ENCODE results near the gene PTPRM.

PTPRM gene

GRCh38 chr18:7757175-7757574, 190.1 kb downstream of the PTPRM start:
- no peak for DNase-seq (ENCODE audit: low read depth)

DNA sequence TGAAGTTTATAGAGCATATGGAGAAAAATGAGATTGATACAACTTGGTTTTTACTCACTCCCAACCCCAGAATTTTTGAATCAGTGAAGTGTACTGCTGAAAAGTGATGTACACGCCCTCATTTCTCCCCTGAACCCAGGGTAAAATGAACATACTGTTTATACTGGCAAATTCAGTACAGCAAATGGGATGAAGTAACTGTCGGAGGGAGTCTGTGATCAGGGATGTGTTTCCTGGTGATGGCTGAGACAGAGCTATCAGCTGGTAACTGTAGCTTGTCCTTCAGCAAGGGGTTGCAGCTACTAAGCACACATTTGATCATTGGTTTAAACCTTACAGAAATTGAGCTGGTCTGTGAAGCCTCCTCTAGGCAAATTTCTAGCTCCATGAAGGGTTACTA, 191.6 kb downstream of the PTPRM start:
- DNase-seq (ENCODE audit: low read depth): no peak

GRCh38 chr18:7760967-7761948, 194.1 kb downstream of the PTPRM start:
- DNase-seq (ENCODE audit: low read depth): no peak

DNA sequence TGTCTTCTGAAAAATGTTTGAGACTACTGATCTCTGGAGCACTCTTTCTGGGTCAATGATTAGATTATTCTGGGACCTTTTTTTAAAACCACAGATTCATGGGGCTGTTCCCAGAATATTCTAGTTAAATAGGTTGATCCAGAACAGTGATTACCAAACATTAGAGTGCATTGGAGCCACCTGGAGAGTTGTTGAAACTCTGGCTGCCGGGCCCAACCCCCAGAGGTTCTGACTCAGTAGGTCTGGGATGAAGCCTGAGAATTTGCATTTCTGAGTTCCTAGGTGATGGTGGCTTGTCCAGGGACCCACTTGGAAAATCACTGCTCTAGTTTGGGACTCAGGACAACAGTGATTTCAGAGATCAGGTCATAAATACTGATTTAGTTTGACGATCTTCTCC, 197.3 kb downstream of the PTPRM start:
- DNase-seq (ENCODE audit: low read depth): no peak

DNA sequence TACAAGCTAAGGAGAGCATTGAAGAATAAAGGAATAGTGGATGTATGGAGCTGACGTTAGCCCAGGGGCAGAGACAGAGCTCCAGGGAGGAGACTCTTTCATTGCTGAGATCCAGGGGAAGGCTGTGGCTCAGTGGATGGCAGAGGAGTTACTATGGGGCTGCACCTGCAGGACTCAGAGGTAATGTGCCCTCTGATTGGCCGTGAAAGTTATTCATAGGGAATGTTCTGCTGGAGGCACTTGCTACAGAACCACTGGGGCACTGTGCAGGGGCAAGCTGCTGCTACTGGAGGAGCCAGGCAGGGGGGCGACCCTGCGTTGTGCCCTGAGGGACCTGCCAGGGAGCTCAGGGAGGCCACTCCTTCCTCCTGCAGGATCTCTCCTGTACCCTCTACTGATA, 199.2 kb downstream of the PTPRM start:
- no peak for DNase-seq (ENCODE audit: low read depth)

GRCh38 chr18:7766817-7767216, 199.7 kb downstream of the PTPRM start:
- DNase-seq (ENCODE audit: low read depth): no peak

DNA sequence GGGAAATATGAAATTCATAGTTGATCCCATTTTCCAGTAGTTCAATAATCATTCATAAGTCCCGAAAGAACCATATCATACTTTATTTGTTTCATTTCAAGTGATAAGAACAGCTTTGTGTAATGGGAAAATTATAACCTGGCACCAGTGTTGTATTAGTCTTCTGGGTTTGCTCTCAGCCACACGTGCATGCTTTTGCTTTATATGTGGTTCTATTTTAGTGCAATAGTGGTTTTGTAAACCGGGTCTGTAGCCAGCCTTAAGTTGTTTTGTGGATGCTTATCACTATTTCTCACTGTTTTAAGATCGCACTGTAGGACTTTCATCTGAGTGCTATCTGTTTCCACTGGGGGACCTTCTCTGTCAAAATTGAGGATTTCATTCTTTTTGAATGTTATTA, 203.8 kb downstream of the PTPRM start:
- DNase-seq (ENCODE audit: low read depth): no peak

- DNase-seq (ENCODE audit: low read depth): no peak
Measured at GRCh38 chr18:7772510-7772888, 205.4 kb downstream of the PTPRM start.

DNA sequence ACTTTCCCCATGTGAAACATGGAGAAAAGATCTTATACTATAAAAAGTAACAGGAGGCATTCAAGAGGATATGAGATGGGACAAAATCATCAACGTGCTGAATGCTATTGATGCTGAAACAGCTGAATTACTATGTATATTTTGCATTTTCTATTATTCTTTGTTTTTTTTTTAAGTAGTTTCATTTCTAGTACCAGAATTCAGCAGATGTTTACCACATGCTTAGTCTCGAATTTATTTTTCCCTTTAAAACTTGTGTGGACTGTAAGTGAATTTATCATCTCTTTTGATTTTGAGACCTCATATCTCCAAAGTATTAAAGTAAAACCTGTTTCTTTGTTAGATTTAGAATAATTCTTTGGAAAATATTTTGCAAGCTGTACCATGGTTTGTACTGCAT, 205.8 kb downstream of the PTPRM start:
- DNase-seq (ENCODE audit: low read depth): no peak

DNA sequence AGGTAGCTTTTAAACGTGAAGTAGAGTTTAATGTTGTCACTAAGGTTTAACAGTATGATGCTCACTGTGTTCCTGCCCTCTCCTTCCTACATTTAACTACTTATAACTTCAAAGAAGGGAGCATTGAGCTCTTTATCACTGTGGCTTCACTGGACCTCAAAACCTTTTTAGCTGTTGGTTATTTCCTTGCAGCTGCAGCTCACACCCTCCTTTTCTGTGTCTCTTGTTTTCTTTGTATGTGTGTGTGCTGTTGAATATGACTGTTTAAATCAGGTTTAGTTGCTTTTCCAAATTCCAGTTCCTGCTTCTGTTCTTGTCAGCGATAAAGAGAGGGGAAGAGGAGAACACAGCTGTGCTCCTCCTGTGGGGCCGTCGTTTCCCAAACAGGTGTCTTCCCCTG, 208.0 kb downstream of the PTPRM start:
- DNase-seq (ENCODE audit: low read depth): no peak

DNA sequence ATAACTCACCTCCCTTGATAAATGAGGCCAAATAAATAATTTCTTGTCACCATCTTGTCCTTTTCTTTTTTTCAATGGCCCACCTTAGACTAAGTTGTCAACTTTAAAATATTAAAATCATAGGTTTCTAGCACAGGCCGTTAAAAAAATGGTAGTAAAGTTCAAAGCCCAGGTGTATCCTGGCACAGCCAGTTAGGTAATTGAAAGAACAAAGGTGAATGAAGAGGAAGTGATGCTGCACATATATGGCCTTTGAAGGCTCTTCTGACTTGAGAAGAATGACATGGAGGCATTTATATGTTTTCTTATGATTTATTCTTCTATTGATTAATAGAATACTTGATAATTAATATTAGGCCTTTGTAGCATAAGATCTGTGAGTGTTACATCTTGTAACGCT, 208.7 kb downstream of the PTPRM start:
- DNase-seq (ENCODE audit: low read depth): no peak

DNA sequence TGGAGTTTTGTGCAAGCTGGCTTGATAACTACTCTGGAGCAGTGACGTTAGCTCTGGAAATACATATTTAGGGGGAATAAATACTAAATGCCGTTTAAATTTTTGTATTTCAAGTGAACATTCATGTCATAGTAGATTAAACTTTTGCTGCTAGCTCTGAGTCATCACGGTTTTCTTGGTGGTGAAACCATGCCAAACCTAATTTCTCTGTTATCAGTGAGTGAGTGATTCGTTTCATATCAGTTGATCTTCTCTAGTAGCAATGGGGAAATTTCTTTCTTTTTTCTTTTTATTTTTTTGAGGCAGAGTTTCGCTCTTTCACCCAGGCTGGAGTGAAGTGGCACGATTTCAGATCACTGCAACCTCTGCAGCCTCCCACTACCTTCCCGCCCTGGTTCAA, 211.1 kb downstream of the PTPRM start:
- no peak for DNase-seq (ENCODE audit: low read depth)

DNA sequence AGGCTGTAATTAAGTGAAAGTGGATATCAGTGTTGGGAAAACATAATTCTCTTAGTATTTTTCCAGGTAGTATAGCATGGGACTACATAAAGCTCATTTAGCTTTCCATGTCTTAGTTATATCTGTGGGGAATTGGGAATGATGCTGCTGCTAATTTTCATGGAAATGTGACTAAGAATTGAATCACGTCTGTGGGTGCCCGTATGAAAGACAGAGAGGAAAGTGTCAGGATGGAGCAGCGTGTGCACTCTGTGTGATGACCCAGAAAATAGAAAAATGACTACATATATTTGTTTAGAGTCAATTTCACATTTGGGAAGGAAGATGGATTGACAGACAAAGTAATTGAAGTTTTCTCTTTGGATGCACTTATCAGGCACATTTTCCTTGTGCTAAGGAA, 212.1 kb downstream of the PTPRM start:
- DNase-seq (ENCODE audit: low read depth): no peak

DNA sequence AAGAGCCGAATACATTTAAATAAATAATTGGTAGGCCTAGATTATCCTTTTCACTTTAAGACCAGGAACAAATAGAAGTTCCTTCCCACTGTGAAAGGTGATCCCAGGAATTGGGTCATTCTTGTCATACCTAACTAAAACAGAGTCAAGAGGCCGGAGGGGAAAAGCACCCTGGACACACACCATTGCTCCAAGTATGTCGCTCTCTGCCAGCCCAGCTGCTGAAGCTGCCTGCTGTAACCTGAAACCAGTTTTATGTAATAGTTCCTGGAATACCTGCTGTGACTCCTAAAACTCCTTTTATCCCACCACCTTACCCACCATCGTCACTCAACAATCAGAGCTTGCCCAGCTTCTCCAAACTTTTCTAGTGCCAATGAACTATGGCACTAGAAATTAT, 217.1 kb downstream of the PTPRM start:
- no peak for DNase-seq (ENCODE audit: low read depth)

DNA sequence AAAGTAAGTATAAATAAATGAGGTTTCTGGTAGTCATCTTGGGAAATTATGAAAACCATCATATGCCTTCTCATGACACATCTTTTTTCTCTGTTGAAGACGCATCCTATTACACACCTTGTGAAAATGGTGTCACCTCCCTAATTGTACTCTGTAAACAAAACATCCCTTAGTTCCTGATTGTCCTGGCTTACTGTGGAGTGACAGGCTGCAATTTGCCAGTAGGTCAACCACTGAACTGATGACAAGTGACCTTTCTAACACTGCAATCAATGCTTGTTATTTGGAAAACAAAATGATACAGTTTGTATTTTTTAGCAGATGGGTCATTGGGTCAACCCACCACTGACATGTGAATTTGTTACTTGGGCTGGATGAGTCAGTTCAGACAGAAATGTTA, 219.5 kb downstream of the PTPRM start:
- no peak for DNase-seq (ENCODE audit: low read depth)

GRCh38 chr18:7787339-7787738, 220.2 kb downstream of the PTPRM start:
- DNase-seq (ENCODE audit: low read depth): no peak

DNA sequence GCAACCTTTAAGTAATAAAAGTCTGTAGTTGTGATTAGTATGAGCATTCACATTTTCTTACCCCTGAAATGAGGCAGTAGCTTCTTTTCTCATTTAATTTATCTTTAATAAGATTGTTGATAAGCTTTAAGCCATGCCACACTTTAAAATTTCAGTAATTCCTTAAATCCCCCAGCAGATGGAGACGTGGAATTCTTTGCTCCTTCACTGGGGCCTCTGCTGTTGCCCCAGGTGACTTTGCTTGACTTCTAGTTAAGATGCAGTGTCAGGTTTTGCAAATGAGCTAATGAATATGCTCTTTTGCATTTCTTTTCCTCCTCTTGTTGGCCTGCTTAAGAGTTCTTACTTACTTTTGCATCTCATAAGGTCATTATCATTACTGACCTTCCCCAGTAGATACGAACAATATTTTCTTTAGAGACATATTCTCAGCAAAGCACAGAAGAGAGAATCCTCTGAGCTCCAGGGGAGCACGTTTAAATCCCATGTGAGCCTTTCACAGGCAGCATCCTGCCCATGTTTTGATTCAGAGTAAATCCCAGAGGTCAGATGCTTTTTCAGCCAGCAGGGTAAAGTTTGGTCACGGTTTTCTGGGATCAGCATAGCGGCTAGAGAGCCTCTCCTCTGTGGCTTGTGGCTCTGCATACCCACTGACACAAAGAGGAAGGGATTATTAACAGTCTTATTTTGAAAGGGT, 222.9 kb downstream of the PTPRM start:
- DNase-seq (ENCODE audit: low read depth): no peak

GRCh38 chr18:7793100-7793499, 226.0 kb downstream of the PTPRM start:
- DNase-seq (ENCODE audit: low read depth): no peak

GRCh38 chr18:7803956-7804469, 236.9 kb downstream of the PTPRM start:
- no peak for DNase-seq (ENCODE audit: low read depth)

- DNase-seq (ENCODE audit: low read depth): no peak
Measured at GRCh38 chr18:7805096-7805495, 238.0 kb downstream of the PTPRM start.

DNA sequence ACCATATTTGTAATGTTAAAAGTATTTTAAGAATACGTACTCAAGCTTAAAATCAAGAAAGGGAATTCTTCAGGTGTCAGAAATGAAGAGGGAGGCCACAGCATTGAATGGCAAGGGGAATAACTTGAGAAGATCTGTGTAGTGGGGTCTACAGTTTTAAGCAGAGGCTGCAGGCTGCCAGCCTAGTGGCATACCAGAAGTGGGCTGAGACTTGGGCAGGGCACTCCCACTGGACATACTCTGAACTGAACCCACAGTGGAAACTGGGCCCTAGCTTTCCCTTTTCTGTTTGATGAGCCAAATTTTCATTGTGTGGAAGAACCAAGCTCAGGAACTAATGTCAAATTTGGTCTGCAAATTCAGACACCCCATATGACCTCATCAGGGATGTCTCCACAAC, 238.8 kb downstream of the PTPRM start:
- no peak for DNase-seq (ENCODE audit: low read depth)

DNA sequence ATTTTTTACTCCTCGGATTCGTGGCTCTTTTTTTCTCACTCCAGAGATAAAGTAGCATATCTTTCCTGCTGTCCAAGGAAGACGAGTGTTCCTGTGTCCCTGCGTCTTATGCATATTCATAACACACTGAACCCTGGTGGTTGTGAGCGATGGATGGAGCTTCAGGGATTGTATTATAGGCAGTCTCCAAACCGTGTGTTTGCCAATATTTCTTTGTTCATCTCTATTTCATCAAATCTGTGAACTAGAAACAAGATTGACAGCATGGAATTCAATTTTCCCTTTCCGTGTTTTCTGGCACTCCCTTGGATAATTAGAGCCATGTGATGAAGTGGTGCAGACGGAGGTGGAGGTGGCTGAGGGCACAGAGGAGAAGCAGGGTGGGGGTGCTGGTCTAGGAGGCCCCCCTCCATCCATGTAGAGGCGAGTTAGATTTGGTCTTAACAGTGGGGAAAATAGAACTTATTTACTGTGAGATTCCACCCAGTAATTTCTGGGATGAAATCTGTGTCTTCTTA, 240.9 kb downstream of the PTPRM start:
- no peak for DNase-seq (ENCODE audit: low read depth)

- no peak for DNase-seq (ENCODE audit: low read depth)
Measured at GRCh38 chr18:7808992-7809391, 241.9 kb downstream of the PTPRM start.

Data from activated T-helper 9 cell treated with anti-CD3 and anti-CD28 coated beads, Interleukin-2, amount 50 U/mL, for 16 hours (primary cell).